GM19043 (cell line): ENCODE results near the gene NBPF14.
"Not testable (repeated sequence)": the region's sequence is repeated elsewhere in the genome, so short reads cannot be mapped to it uniquely, and the experiment has no call there.

Experiments used
- ATAC-seq: cut with Tn5 transposase; IDR thresholded peaks from one replicate; pipeline ENCODE4 v1.9.1; 2021; ENCODE audit warnings: low read depth; ENCODE audit not compliant: unreplicated experiment

The NBPF14 gene

GRCh38 chr1:148595911-148596310 lies at the start of gene NBPF14:
TSS of gene NBPF14 (minus strand) at chr1:148596011. CDS start at chr1:148595717, 294 bp downstream.
- not testable (repeated sequence) for ATAC-seq

- not testable (repeated sequence) for ATAC-seq
These were observed 29.6 kb upstream of the NBPF14 start for GRCh38 chr1:148625451-148625850.

- ATAC-seq: not testable (repeated sequence)
These were observed 22.4 kb upstream of the NBPF14 start for GRCh38 chr1:148618216-148618615.

- ATAC-seq: not testable (repeated sequence)
These were observed 9.5 kb upstream of the NBPF14 start for GRCh38 chr1:148605266-148605665.

GRCh38 chr1:148595360-148595759 lies 451 bp downstream of the NBPF14 start:
- not testable (repeated sequence) for ATAC-seq

GRCh38 chr1:148591098-148591497 lies 4.7 kb downstream of the NBPF14 start:
- not testable (repeated sequence) for ATAC-seq

- not testable (repeated sequence) for ATAC-seq
These were observed 63.7 kb downstream of the NBPF14 start for GRCh38 chr1:148532158-148532557.

GRCh38 chr1:148529101-148529567 lies 66.7 kb downstream of the NBPF14 start:
- not testable (repeated sequence) for ATAC-seq

GRCh38 chr1:148528591-148528990 lies 67.2 kb downstream of the NBPF14 start:
- ATAC-seq: not testable (repeated sequence)

- not testable (repeated sequence) for ATAC-seq
These were observed 69.2 kb downstream of the NBPF14 start for GRCh38 chr1:148526587-148526986.

GRCh38 chr1:148523205-148524144 lies 72.3 kb downstream of the NBPF14 start:
- ATAC-seq: not testable (repeated sequence)

- ATAC-seq: peak; percentile 79
These were observed 73.1 kb downstream of the NBPF14 start for GRCh38 chr1:148522561-148523204.

GRCh38 chr1:148522072-148522471 lies 73.7 kb downstream of the NBPF14 start:
- ATAC-seq: peak; percentile 49

GRCh38 chr1:148514310-148514709 lies 81.5 kb downstream of the NBPF14 start:
- ATAC-seq: not testable (repeated sequence)

- not testable (repeated sequence) for ATAC-seq
These were observed 83.1 kb downstream of the NBPF14 start for GRCh38 chr1:148512571-148513184.

GRCh38 chr1:148493933-148494332 lies 101.9 kb downstream of the NBPF14 start:
- not testable (repeated sequence) for ATAC-seq

- ATAC-seq: not testable (repeated sequence)
These were observed 112.8 kb downstream of the NBPF14 start, which contains the start of gene PPIAL4G for GRCh38 chr1:148483029-148483428. TSS of gene PPIAL4G (minus strand) at chr1:148483302. CDS start at chr1:148483252, 50 bp downstream.
